HG02759 (cell line): ENCODE results near the gene NLK.
A peak's percentile ranks its signal among the peaks of the same experiment; 100 is the strongest.
"Not testable (repeated sequence)": the region's sequence is repeated elsewhere in the genome, so short reads cannot be mapped to it uniquely, and the experiment has no call there.

Source experiments
- ATAC-seq: cut with Tn5 transposase; IDR thresholded peaks from one replicate; pipeline ENCODE4 v1.9.1; 2021; ENCODE audit warnings: mild to moderate bottlenecking, moderate library complexity; ENCODE audit not compliant: unreplicated experiment

NLK gene

DNA sequence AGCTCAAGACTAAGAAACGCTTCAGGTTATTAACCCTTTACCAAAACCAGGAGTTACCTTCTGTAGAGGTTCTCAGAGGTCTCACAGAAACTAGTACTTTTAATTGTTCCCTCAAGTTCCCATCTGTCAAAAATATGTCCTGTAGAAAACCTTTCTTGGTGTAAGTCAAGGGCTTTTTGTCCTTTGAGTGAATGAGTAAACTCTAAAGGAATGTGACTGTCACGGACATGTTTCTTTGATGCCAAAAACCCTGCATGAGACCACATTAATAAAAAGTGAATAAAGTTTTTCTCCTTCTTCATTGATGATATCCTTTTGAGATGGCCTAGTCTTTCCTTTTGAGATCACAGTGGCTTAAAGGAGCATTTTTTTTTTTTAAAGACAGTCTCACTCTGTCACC, 102.9 kb downstream of the NLK start:
- ATAC-seq: no peak

- no peak for ATAC-seq
Observed at GRCh38 chr17:28147017-28147416, 104.5 kb downstream of the NLK start.

- no peak for ATAC-seq
Observed at GRCh38 chr17:28151001-28151400, 108.5 kb downstream of the NLK start.

DNA sequence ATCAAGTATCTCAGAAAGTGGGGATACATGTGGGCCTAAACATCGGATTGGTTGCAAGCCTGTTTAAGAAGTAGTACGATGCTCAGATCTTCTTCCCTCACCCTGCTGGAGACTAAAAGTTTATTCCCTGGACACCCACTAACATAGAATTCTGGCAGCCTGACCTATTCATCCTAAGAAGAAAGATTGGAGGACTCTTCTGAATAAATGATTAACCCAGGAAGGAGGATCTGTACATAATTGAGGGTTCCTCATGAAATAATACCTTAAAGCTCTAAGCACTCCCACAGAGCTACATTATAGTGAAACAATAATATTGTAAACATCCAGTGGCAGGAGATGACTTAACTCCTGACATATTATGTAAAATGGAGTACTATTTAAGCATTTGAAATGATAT, 111.7 kb downstream of the NLK start:
- no peak for ATAC-seq

GRCh38 chr17:28155405-28155804, 112.9 kb downstream of the NLK start:
- not testable (repeated sequence) for ATAC-seq

GRCh38 chr17:28159004-28159403, 116.5 kb downstream of the NLK start:
- no peak for ATAC-seq

DNA sequence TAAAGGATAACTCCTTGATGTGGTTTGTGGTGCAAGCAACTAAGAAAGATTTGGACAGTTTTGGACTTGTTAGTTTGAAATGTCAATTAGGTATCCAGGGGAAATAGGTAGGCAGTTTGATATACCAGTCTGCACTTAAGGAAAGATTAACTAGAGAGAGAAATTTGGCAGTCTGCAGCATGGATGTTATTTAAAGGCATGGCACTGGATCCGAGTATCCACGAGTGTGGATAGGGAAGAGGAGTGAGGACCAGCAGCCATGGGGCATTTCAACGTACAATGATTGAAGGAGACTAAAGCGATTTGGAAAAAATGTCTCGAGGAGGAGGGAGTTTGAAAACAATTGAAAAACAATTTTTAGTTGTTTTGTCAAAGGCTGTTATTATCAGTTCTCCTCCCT, 117.4 kb downstream of the NLK start:
- ATAC-seq: no peak

DNA sequence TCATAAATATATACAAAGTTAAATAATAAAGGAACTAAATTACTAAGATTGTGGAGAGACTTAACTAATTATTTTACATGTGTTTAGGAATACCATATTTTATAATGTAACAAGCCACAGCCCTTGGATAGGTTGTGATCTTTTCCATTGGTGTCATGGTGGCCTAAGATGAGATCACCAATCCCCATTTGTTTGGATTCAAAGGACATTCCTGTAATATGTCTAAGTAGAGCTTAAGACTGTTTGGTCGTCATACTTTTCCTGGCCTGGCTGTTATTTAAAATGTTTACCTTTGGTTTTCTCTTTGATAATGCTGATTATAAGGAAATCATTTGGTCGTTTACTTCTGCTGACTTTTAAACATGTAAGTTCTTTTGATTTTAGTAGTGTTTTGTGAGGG, 118.1 kb downstream of the NLK start:
- ATAC-seq: no peak

DNA sequence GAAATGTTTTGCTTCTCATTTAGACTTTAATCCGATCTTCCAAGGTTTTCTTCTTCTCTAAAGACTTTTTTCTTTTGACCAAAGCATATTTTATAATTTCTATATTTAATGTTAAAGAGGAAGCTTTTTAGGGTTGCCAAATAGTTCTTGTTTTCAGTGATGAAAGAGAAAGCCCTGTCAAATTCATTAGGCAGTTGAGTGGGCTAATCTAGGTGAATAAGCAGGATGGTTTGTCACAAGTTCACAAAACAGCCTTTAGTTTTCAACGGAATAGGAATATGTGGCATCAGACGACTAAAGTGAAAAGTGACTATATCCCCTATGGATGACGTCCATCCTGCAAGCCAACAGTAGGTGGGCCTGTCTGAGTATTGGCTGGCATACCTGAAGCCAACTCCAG, 118.8 kb downstream of the NLK start:
- no peak for ATAC-seq

- ATAC-seq: no peak
Observed at GRCh38 chr17:28166478-28166877, 124.0 kb downstream of the NLK start.

GRCh38 chr17:28169621-28170349, 127.3 kb downstream of the NLK start:
- ATAC-seq: no peak

GRCh38 chr17:28170771-28171170, 128.3 kb downstream of the NLK start:
- ATAC-seq: no peak

GRCh38 chr17:28173031-28173561, 130.6 kb downstream of the NLK start:
- no peak for ATAC-seq

GRCh38 chr17:28173801-28174200, 131.3 kb downstream of the NLK start:
- ATAC-seq: no peak

- ATAC-seq: peak; percentile 40
Observed at GRCh38 chr17:28174352-28175046, 132.0 kb downstream of the NLK start.

DNA sequence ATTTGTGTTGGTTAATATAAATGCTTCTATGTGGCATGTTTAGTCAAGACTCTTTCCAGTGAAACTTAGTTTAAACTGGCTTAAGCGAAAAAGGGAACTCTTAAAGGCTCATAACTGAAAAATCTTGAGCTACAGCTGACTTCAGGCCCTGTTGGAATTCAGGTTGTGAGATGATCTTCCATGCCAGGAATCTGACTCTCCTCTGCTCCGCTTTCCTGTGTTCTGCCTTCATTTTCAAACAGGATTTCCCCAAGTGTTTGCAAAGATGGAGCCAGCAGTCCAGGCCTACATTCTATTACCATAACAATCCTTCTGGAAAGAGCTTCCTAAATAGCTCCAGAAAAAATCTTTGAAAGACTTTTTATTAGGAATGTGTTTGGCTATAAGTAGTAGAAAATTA, 134.9 kb downstream of the NLK start:
- no peak for ATAC-seq

DNA sequence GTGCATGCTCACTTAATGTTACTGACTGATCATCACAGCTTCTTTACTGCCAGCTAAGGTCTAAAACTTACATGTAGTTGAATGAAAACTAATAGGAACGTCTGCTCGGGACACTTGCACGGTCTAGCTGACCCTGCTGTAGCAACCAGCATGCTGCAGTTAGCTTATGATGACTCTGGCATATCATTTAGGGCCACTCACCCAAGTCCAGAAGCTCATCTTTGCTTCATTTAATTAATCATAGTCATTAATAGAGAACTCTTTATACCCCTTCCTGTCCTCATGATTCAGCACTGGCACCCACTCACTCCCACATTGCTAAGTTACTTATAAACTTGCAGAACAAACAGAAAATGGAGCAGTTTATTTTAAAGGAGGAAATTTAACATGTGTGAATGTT, 136.3 kb downstream of the NLK start:
- ATAC-seq: no peak

DNA sequence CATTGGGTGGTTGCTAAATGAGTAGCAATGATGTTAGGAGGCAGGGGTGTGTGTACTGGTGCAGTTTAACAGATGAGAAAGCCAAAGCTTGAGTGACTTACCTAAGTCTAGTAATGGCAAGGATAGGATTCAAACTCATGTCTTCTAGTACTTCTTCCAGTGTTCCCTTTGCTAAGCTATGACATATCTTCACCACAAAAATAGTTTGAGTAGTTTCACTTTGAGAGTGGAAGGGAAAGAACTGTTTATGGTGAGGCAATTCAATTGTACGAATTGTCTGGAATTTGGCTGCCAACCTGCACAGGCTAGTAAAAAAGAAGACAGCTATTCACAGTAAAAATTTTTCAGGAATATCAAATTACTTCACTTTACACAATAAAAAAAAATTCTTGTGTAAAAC, 138.0 kb downstream of the NLK start:
- ATAC-seq: no peak

- ATAC-seq: no peak
Observed at GRCh38 chr17:28181568-28181967, 139.1 kb downstream of the NLK start.

DNA sequence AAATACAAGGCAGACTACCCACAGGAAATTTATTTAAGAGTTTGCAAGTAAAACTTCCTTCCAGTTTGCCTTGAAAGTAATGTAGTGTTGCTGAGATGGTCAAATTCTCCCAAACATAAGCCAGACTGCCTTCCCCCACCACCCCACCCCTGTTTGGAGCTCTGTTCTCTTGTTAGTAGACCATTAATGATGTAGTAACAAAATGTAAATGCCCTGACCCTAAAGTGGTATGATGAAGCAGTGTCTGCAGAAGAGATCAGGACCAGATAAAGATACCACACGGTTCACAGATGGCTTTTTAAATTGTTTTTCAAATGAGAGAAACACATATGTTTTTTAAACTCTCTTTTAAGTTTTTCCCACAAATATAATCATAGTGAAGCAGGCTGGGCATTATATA, 140.1 kb downstream of the NLK start:
- ATAC-seq: no peak

- ATAC-seq: no peak
Observed at GRCh38 chr17:28185658-28186057, 143.2 kb downstream of the NLK start.

GRCh38 chr17:28186472-28186871, 144.0 kb downstream of the NLK start:
- ATAC-seq: not testable (repeated sequence)
